Inferior parietal cortex (tissue), 1 donor: Measurements from ENCODE around the gene TMC6.
"Not testable (repeated sequence)": the region's sequence is repeated elsewhere in the genome, so short reads cannot be mapped to it uniquely, and the experiment has no call there.

Experiments used
- DNase-seq: peaks from one replicate; pipeline ENCODE4 v3.0.0-alpha.2; 2016; ENCODE audit errors: extremely low spot score

The TMC6 gene

GRCh38 chr17:78110363-78111015, 18.1 kb downstream of the TMC6 start:
- DNase-seq: no peak

GRCh38 chr17:78109489-78109761, 19.1 kb downstream of the TMC6 start:
- no peak for DNase-seq

GRCh38 chr17:78108726-78109488, 19.6 kb downstream of the TMC6 start:
- DNase-seq: no peak

- no peak for DNase-seq
Measured at GRCh38 chr17:78107976-78108725, 20.4 kb downstream of the TMC6 start.

- DNase-seq: no peak
Measured at GRCh38 chr17:78107457-78107856, 21.1 kb downstream of the TMC6 start.

- no peak for DNase-seq
Measured at GRCh38 chr17:78106211-78106610, 22.3 kb downstream of the TMC6 start.

- DNase-seq: no peak
Measured at GRCh38 chr17:78105551-78105950, 23.0 kb downstream of the TMC6 start.

GRCh38 chr17:78105101-78105500, 23.5 kb downstream of the TMC6 start:
- no peak for DNase-seq

GRCh38 chr17:78104540-78104941, 24.0 kb downstream of the TMC6 start:
- DNase-seq: no peak

- no peak for DNase-seq
Measured at GRCh38 chr17:78103311-78103710, 25.2 kb downstream of the TMC6 start.

- DNase-seq: no peak
Measured at GRCh38 chr17:78101542-78101941, 27.0 kb downstream of the TMC6 start.

- no peak for DNase-seq
Measured at GRCh38 chr17:78101112-78101511, 27.4 kb downstream of the TMC6 start.

- DNase-seq: no peak
Measured at GRCh38 chr17:78096093-78096492, 32.5 kb downstream of the TMC6 start.

- no peak for DNase-seq
Measured at GRCh38 chr17:78095035-78095434, 33.5 kb downstream of the TMC6 start.

GRCh38 chr17:78092794-78093324, 35.7 kb downstream of the TMC6 start:
- no peak for DNase-seq

GRCh38 chr17:78089576-78090281, 38.8 kb downstream of the TMC6 start:
- no peak for DNase-seq

- DNase-seq: no peak
Measured at GRCh38 chr17:78088529-78088928, 40.0 kb downstream of the TMC6 start.

GRCh38 chr17:78086740-78087139, 41.8 kb downstream of the TMC6 start:
- DNase-seq: no peak

GRCh38 chr17:78082988-78083387, 45.6 kb downstream of the TMC6 start:
- no peak for DNase-seq

- not testable (repeated sequence) for DNase-seq
Measured at GRCh38 chr17:78082355-78082872, 46.1 kb downstream of the TMC6 start.

- no peak for DNase-seq
Measured at GRCh38 chr17:78081551-78081950, 47.0 kb downstream of the TMC6 start.

- no peak for DNase-seq
Measured at GRCh38 chr17:78079253-78079652, 49.3 kb downstream of the TMC6 start.
